Fibroblast of skin of back (primary cell): ENCODE measurements around the gene PAK4. TPM values are rescaled to one million over a fixed set of nuclear protein-coding genes. Genes with fewer than 3 reads are reported as not detected.
"Not testable (repeated sequence)": the region's sequence is repeated elsewhere in the genome, so short reads cannot be mapped to it uniquely, and the experiment has no call there.

Experiments
- DNase-seq: peaks from one replicate; pipeline ENCODE4 v3.0.0-alpha.2; 2013
- polyA plus RNA-seq, 2 experiments: library from polyadenylated mRNA; unstranded; fragments of 120-200 nt; gene quantifications; one replicate each; pipeline ENCODE4 v1.2.1, GENCODE V29; 2013; ENCODE audit not compliant: insufficient read length in 2 of 2

The PAK4 gene
- polyA plus RNA-seq (2013, experiment 1 of 2; ENCODE audit: insufficient read length) = 51.6 TPM
- polyA plus RNA-seq (2013, experiment 2 of 2; ENCODE audit: insufficient read length) = 25.8 TPM

- peak; percentile 98 for DNase-seq
Measured at GRCh38 chr19:39125554-39126311, at the start of gene PAK4. TSS of gene PAK4 (plus strand) at chr19:39125786. CDS start at chr19:39169554, 43,768 bp downstream.

- no peak for DNase-seq
Measured at GRCh38 chr19:39077323-39077722, 48.3 kb upstream of the PAK4 start.

GRCh38 chr19:39078436-39079200 is 47.0 kb upstream of the PAK4 start:
- DNase-seq = peak; percentile 98

GRCh38 chr19:39080431-39080830 is 45.2 kb upstream of the PAK4 start:
- no peak for DNase-seq

GRCh38 chr19:39082167-39082566 is 43.4 kb upstream of the PAK4 start:
- DNase-seq = no peak

DNA sequence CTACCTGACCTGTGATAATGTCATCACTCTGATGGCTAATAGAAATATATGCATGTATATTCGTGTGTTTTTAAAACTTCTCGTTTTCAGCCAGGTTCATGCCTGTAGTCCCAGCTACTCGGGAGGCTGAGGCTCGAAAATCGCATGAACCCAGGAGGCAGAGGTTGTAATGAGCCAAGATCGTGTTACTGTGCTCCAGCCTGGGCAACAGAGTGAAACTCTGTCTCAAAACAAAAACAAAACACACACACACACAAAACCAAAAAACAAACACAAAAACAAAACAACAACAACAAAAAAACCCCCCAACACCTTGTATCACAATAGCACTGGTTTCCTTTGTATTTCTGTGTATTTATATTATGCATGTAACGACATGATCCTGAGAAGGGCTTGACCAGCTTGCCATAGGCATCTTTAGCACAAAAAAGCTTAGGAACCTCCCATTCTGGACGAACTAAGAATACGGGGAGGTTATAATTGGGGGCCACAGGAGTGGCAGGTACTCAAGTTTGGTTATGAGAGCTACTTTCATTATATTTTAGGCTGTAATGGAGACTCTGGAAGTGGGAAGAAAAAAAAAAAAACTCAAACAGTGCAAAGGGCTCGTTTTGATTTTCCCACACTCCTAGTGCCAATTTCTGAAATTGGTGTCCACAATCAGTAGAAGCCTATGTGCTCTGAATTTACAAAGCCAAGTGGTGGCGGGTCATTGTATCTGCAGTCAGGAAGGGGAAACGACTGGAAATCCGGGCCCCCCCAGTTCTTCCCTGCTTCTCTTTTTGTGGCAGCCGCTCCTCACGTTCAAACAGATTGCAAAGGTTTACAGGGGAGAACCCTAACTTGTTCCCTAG is 42.6 kb upstream of the PAK4 start:
- no peak for DNase-seq

GRCh38 chr19:39083599-39083982 is 42.0 kb upstream of the PAK4 start:
- DNase-seq = no peak

DNA sequence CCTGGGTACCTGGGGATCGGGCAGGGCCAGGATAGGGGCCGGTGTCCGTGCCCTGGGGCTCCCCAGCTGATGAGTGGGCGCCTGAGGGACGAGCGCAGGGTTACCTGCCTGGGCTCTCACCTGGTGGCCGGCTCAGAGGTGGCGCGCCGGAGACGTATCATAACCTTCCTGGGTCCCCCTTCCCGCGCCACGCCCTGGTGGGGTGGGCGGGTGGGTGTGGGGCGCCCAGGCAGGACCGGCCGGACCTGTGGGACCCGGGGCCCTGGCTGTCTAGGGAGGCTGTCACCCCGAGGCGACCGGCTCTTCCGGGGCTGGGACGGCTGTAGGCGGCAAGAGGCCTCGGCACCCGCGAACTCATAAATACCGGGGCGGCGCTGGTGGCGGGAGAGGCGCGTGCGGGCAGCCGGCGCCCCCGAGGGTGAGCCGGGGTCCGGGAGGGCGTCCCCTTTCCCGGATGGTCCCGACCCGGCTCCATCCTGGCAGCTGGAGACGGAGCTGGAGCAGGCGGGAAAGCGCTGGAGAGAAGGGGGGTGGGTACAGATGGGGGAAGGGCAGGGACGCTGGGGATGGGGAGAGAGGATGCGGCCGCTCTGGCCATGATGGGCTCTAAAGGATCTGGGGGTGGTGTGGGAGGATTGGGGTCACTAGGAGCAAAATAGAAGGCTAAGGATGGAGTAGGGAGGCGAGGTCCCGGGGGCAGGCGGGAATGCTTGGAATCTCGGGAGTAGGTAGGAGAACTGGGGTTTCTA is 41.4 kb upstream of the PAK4 start, which contains the start of gene ACP7:
Gene ACP7 (plus strand): TSS at position 386 of the 749 bp plus-strand sequence. CDS start 902 bp downstream, outside the sequence.
- DNase-seq = no peak

- no peak for DNase-seq
Measured at GRCh38 chr19:39084732-39085080, 40.9 kb upstream of the PAK4 start.

DNA sequence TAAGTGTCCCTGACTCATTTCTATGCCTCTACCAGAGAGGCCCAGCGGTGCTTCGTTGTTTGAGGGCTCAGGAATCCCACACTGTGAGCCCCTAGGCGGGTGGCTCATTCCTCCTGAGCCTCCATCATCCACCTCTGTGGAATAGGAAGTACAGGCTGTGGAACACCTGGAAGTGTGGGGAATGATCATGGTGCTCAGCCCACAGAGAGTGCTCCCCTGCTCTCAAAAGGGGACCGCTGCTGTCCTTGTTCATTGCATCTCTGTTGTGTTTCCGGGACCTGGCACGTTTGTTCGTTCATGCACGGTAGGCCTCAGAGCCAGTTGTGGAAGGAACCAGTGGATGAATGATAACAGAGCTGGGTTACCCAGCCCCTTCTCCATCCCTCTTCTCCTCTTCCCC is 40.2 kb upstream of the PAK4 start:
- no peak for DNase-seq

DNA sequence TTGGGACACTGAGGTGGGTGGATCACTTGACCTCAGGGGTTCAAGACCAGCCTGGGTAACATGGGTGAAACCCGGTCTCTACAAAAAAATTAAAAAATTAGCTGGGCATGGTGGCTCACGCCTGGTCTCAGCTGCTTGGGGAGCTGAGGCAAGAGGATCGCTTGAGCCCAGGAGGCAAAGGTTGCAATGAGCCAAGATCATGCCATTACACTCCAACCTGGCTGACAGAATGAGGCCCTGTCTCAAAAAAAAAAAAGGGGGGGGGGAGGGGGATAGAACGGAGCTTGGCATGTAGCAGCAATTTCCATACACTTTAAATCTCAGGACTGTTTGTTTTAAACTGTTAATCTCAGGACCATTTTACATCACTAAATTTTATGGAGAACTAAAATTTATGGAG is 39.2 kb upstream of the PAK4 start:
- DNase-seq = no peak

GRCh38 chr19:39087907-39088686 is 37.5 kb upstream of the PAK4 start:
- DNase-seq = no peak

GRCh38 chr19:39090016-39090415 is 35.6 kb upstream of the PAK4 start:
- DNase-seq = not testable (repeated sequence)

- DNase-seq = no peak
Measured at GRCh38 chr19:39090881-39091280, 34.7 kb upstream of the PAK4 start.

DNA sequence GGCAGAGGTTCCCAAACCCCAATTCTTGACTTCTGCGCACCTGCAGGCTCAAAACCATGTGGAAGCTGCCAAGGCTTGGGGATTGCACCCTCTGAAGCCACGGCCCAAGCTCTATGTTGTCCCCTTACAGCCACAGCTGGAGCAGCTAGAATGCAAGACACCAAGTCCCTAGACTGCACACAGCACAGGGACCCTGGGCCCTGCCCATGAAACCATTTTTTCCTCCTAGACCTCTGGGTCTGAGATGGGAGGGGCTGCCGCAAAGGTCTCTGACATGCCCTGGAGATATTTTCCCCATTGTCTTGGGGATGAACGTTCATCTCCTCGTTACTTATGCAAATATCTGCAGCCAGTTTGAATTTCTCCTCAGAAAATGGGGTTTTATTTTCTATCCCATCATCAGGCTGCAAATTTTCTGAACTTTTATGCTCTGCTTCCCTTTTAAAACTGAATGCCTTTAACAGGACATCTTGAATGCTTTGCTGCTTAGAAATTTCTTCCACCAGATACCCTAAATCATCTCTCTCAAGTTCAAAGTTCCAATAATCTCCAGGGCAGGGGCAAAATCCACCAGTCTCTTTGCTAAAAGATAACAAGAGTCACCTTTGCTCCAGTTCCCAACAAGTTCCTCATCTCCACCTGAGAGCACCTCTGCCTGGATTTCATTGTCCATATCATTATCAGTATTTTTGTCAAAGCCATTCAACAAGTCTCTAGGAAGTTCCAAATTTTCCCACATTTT is 29.6 kb upstream of the PAK4 start:
- DNase-seq = not testable (repeated sequence)

DNA sequence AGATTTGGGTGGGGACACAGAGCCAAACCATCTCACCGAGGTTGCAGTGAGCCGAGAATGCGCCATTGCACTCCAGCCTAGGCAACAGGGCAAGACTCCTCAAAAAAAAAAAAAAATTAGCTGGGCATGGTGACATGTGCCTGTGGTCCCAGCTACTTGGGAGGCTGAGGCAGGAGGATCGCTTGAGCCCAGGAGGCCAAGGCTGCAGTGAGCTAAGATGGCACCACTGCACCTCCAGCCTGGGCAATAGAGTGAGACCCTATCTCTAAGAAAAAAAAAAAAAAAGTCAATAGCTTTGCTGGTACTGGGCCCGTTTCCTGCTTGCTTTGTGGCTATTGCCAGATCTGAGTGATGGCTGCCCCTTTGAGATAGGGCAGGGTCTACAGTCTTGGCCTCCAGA is 28.3 kb upstream of the PAK4 start:
- no peak for DNase-seq

GRCh38 chr19:39097721-39098120 is 27.9 kb upstream of the PAK4 start:
- DNase-seq = no peak

DNA sequence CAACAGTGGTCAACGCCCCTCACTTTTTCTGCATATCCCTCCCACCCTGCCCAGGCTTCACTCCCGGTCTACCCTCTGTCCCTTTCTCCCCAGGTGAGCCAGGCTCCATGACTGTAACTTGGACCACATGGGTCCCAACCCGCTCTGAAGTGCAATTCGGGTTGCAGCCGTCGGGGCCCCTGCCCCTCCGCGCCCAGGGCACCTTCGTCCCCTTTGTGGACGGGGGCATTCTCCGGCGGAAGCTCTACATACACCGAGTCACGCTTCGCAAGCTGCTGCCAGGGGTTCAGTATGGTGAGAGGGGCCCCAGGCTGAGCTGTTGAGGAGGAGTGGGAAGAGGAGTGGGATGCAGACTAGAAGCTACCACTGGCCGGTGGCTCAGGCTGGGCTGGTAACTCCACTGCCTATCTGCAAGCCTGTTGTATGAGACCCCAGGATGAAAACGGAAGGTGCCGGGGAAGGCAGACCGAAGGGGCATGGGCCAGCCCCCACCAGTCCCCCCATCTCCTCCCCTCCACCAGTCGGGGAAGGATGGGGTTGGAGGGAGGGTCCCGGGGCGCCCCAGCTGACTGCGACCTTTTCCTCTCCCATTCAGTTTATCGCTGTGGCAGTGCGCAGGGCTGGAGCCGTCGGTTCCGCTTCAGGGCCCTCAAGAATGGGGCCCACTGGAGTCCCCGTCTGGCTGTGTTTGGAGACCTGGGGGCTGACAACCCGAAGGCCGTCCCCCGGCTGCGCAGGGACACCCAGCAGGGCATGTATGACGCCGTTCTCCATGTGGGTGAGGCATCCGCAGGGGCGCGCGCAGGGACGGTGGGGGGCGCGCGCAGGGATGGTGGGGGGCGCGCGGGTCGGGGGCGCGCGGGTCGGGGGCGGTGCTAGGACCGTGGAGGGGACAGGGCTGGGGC is 27.0 kb upstream of the PAK4 start:
- DNase-seq = no peak

GRCh38 chr19:39099341-39099740 is 26.2 kb upstream of the PAK4 start:
- no peak for DNase-seq
